ENCODE data around the gene NOP16. TPM values are rescaled to one million over a fixed set of nuclear protein-coding genes. Genes with fewer than 3 reads are reported as not detected.

NOP16 gene
- total RNA-seq, 4 donors from 2014 or later: 7.5 to 23.4 (median 10.8) TPM

DNA sequence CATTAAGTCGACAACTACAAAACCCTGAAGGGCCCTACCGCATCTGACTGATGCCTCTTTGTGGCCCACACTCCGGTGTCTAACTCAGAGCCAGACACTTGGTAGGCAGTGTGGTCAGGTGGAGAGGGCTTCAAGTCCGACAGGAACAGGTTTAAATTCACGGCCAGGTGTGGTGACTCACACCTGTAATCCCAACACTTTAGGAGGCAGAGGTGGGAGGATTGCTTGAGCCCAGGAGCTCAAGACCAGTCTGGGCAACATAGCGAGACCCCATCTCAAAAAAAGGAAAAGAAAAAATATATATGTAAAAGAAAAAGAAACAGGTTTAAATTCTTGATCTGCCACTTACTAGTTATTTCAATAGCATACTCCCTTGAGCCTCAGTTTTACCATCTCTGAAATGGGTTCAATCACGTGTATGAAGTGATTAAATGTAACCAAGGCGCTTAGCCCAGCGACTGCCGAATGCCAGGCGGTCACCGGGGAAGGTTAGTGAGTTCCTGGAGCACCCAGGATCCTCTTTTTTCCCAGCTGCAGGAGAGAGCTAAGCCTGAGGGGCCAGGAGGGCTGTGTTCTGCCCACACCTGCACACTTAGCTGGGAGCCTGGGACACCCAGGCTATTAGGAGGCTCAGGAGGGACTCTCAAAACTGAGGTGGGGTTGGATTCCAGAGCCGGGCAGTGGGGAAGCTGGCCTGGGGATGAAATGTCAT is 27.0 kb upstream of the NOP16 start:
- TF ChIP-seq POLR2AphosphoS5 (IDR thresholded peaks at IDR 0.05) (peak in 1 of 2 donors; percentile 8), POLR2A (IDR thresholded peaks at IDR 0.05; ENCODE audit: low read depth) (no peak), CTCF (IDR thresholded peaks at IDR 0.05) (no peak), EP300 (IDR thresholded peaks at IDR 0.05) (no peak)
- 77% methylated on average over 12 of the region's 13 CpGs for WGBS
- H3K27ac ChIP-seq (replicated peaks in 1 of 4): peak overlapping the region; percentile 86 to 98 (median 96)
- no peaks in the 10 kb centered on the region for H3K9me3 ChIP-seq
- H3K36me3 ChIP-seq: peaks cover 0 to 9% (median 3%) of the 10 kb centered on the region in 4 donors
- no peaks in the 10 kb centered on the region for H3K27me3 ChIP-seq
- peak overlapping the region; percentile 71 to 98 (median 95) for H3K4me3 ChIP-seq
- H3K4me1 ChIP-seq: peaks cover 51 to 56% (median 53%) of the 10 kb centered on the region in 4 donors
- intact Hi-C loops (cut with DNase I): loop anchor here (10.0 kb wide), 1 partner anchor 129 kb away; the partner anchor contains the start of gene CDHR2
- DNase-seq (ENCODE audit: extremely low spot score): no peak

GRCh38 chr5:176414704-176415103 is 26.3 kb upstream of the NOP16 start:
- no peaks in the 10 kb centered on the region for H3K9me3 ChIP-seq
- TF ChIP-seq POLR2AphosphoS5 (IDR thresholded peaks at IDR 0.05): no peak
- no peak for TF ChIP-seq CTCF (IDR thresholded peaks at IDR 0.05)
- TF ChIP-seq EP300 (IDR thresholded peaks at IDR 0.05): no peak
- no peak for TF ChIP-seq POLR2A (IDR thresholded peaks at IDR 0.05; ENCODE audit: low read depth)
- H3K27ac ChIP-seq (replicated peaks in 1 of 4): peak overlapping the region; percentile 86 to 98 (median 96)
- H3K36me3 ChIP-seq: peaks cover 5 to 16% (median 9%) of the 10 kb centered on the region in 4 donors
- no peak for DNase-seq (ENCODE audit: extremely low spot score)
- peaks cover 51 to 56% (median 53%) of the 10 kb centered on the region in 4 donors for H3K4me1 ChIP-seq
- peak overlapping the region in 3 of 4 donors; percentile 71 to 98 (median 92) for H3K4me3 ChIP-seq
- no peaks in the 10 kb centered on the region for H3K27me3 ChIP-seq
- intact Hi-C loops (cut with DNase I): loop anchor here (10.0 kb wide), 1 partner anchor 130 kb away; the partner anchor contains the start of gene CDHR2
- WGBS: 83% methylated on average over 3 of the region's 3 CpGs

GRCh38 chr5:176413709-176414191 is 25.4 kb upstream of the NOP16 start:
- no peaks in the 10 kb centered on the region for H3K27me3 ChIP-seq
- no peak overlapping the region for H3K4me3 ChIP-seq
- peak overlapping the region; percentile 49 to 98 (median 92) for H3K27ac ChIP-seq (replicated peaks in 1 of 4)
- DNase-seq (ENCODE audit: extremely low spot score): no peak
- no peaks in the 10 kb centered on the region for H3K9me3 ChIP-seq
- peaks cover 7 to 24% (median 15%) of the 10 kb centered on the region in 4 donors for H3K36me3 ChIP-seq
- intact Hi-C loops (cut with DNase I): loop anchor here (10.0 kb wide), 1 partner anchor 131 kb away; the partner anchor contains the start of gene CDHR2
- H3K4me1 ChIP-seq: peaks cover 51 to 56% (median 53%) of the 10 kb centered on the region in 4 donors
- WGBS: 97% methylated on average over 4 of the region's 7 CpGs
- TF ChIP-seq POLR2A (IDR thresholded peaks at IDR 0.05; ENCODE audit: low read depth): no peak
- no peak for TF ChIP-seq CTCF (IDR thresholded peaks at IDR 0.05)
- no peak for TF ChIP-seq EP300 (IDR thresholded peaks at IDR 0.05)
- no peak for TF ChIP-seq POLR2AphosphoS5 (IDR thresholded peaks at IDR 0.05)

DNA sequence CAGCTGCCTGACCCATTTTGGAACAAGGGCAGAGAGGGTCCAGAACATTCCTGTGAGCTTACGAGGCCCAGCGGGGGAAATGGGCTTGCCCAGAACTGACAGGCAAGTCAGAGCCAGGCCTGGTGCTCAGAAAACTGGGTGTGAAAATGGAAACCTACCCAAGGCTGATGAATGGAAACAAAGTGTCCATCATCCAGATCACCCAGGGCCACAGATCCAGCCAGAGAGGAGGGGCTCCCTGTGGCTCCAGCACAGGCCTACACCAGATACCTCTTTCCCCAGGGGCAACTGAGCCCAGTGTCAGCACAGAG is 24.8 kb upstream of the NOP16 start:
- no peak for DNase-seq (ENCODE audit: extremely low spot score)
- TF ChIP-seq CTCF (IDR thresholded peaks at IDR 0.05) (no peak), EP300 (IDR thresholded peaks at IDR 0.05) (no peak), POLR2A (IDR thresholded peaks at IDR 0.05; ENCODE audit: low read depth) (no peak), POLR2AphosphoS5 (IDR thresholded peaks at IDR 0.05) (peak in 1 of 2 donors; percentile 45)
- Histone ChIP-seq H3K27me3 (no peaks in the 10 kb centered on the region), H3K36me3 (peaks cover 7 to 29% (median 20%) of the 10 kb centered on the region in 4 donors), H3K27ac (replicated peaks in 1 of 4) (peak overlapping the region; percentile 49 to 98 (median 92)), H3K9me3 (no peaks in the 10 kb centered on the region), H3K4me3 (no peak overlapping the region), H3K4me1 (peaks cover 51 to 59% (median 55%) of the 10 kb centered on the region in 4 donors)
- intact Hi-C loops (cut with DNase I): loop anchor here (10.0 kb wide), 1 partner anchor 132 kb away; the partner anchor contains the start of gene CDHR2
- WGBS: 38% methylated on average over 2 of the region's 2 CpGs
